B cell (primary cell): ENCODE measurements around the gene TTC28.

Experiments
- CTCF ChIP-seq: fragments of 200-600 bp; IDR thresholded peaks from one replicate; pipeline ENCODE4 v1.8.0; 2022; ENCODE audit warnings: antibody characterized with exemption, mild to moderate bottlenecking
- EZH2 ChIP-seq: IDR thresholded peaks from 2 replicates; pipeline ENCODE4 v1.6.1; 2012; ENCODE audit warnings: borderline replicate concordance, low read depth, mild to moderate bottlenecking, moderate library complexity, low read length; ENCODE audit not compliant: insufficient read depth, poor library complexity, severe bottlenecking

GRCh38 chr22:28077166-28077565, 602.5 kb downstream of the TTC28 start:
- TF ChIP-seq CTCF (no peak), EZH2 (no peak)
